GM12801 (cell line): ENCODE data around the gene EXOC3L1.

Experiments
- TF ChIP-seq, protein P1 (sequence below): IDR thresholded peaks from one replicate; pipeline ENCODE4 v1.5.1; 2011; ENCODE audit warnings: control low read depth; ENCODE audit not compliant: insufficient read length; ENCODE audit errors: extremely low read depth

The EXOC3L1 gene

GRCh38 chr16:67167588-67167987, 22.3 kb downstream of the EXOC3L1 start:
- TF ChIP-seq, protein P1, sequence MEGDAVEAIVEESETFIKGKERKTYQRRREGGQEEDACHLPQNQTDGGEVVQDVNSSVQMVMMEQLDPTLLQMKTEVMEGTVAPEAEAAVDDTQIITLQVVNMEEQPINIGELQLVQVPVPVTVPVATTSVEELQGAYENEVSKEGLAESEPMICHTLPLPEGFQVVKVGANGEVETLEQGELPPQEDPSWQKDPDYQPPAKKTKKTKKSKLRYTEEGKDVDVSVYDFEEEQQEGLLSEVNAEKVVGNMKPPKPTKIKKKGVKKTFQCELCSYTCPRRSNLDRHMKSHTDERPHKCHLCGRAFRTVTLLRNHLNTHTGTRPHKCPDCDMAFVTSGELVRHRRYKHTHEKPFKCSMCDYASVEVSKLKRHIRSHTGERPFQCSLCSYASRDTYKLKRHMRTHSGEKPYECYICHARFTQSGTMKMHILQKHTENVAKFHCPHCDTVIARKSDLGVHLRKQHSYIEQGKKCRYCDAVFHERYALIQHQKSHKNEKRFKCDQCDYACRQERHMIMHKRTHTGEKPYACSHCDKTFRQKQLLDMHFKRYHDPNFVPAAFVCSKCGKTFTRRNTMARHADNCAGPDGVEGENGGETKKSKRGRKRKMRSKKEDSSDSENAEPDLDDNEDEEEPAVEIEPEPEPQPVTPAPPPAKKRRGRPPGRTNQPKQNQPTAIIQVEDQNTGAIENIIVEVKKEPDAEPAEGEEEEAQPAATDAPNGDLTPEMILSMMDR = no peak

DNA sequence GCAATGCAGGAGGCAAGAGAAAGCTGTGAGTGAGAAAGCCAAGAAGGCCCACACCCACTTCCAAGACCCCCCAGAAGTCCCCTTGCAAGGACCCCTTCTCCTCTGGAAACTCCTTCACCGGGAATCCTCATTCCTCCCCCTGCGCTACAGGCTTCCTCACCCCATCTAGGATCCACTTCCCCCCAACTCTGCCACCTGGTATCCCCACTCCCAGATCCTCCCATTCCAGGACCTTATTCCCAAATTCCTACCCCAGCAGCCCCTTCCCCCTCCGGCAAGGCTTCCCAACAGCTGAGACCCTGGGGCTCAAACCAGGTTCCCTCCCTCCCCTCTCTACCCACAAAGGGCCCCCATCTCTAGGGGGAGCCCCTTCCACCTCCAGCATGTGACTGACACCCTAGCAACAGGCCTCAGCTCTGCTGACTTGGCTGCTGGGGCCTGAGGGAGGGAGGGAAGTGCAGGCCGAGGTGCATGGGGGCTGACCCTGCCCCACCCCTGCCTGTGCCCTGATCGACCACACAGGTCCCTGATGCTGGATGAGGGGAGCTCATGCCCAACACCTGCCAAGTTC, 23.3 kb downstream of the EXOC3L1 start:
- TF ChIP-seq, protein P1 = no peak

DNA sequence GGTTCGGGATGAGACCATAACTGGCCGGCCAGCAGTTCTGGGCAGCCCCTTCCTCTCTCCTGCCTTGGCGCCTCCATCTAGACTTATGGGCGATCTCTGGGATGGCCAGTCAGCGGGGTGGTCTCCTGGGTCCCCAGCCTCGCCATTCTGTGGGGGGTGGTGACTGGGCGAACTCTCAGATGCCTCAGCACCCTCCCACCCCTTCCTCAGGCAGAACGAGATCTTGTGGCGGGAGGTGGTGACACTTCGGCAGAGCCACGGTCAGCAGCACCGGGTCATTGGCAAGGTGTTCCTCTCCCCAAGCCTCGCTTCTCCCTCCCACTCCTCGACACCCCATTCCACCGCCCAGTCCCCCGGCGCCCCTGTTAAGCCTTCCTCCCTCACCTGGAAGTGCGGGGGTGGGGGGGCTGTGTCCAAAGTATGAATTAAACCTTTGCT, 23.8 kb downstream of the EXOC3L1 start:
- TF ChIP-seq, protein P1 = no peak

DNA sequence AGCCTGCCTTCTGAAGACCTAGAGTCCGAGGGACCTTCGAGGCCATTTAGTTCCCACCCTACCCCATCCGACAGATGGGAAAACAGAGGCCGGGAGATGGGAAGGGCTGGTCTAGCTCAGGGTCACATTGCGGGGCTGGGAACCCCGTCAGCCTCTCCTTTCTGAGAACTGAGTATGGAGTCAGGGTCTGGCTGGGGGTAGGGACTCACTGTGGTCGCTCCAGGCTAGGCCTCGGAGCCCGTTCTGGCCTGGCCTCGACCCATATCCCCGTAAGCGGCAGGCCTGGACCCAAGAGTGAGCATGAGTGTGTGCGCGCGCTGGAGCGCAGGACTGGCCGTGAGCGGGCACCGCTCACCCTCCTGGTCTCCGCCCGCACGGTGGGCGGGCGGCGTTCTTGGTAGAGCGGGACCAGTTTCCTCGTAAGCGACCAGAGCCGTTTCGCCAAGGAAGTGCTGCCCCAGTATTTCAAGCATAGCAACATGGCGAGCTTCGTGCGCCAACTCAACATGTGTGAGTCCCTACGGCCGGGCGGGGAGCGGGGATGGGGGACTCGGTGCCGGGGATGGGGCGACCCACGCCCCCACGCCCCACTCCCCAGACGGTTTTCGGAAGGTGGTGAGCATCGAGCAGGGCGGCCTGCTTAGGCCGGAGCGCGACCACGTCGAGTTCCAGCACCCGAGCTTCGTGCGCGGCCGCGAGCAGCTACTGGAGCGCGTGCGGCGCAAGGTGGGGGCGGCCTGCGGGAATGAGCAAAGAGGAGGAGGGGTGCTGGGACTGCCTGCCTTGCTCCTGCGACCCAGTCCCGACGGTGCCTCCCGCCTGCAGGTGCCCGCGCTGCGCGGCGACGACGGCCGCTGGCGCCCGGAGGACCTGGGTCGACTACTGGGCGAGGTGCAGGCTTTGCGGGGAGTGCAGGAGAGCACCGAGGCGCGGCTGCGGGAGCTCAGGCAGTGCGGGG, 24.5 kb downstream of the EXOC3L1 start:
- TF ChIP-seq, protein P1 = no peak

DNA sequence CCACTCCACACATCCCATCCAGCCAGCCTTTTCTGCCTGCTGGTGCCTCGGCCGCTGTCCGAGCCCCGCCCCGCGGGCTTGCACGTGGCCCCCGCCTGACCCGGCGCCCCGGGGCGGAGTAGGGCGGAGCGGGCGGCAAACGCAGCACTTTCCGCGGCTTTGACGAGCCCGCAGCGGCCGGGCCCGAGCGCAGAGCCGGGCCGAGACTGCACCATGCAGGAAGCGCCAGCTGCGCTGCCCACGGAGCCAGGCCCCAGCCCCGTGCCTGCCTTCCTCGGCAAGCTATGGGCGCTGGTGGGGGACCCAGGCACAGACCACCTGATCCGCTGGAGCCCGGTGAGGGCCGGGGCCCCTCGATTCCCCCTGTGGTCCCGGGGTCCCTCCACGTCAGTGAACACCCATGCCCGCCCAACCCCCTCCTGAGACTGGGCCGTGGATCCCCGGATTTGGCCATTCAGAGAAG, 25.3 kb downstream of the EXOC3L1 start, which contains the start of gene HSF4:
HSF4 (plus strand) TSS at position 147 of the 463 bp plus-strand sequence; CDS start at position 214, 67 bp downstream.
- TF ChIP-seq, protein P1 = no peak

DNA sequence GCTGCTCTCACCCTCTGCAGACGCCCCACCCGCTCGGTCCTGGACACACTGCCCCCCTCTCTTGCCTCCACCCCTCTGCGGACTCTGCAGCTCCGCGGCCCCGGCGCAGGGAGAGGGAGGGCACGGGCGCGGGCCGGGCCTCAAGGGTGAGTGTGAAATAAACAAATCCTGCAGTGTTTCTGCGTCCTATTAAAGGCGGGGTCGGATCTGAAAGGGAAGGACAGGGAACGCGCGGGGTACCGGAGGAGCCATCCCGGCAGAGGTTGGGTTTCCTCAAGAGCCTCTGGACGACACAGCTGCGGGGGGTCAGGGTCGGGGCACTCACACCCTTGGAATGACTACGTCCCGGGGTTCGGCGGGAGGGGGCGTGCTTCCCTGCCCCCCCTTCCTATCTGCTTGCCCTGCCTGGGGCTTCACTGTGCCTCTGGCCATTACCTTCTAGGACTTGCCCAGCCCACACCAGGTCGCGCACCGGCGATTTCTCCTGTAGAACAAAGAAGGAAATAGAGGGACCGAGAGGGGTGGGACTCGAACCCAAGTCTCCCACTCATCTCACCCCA, 25.9 kb downstream of the EXOC3L1 start:
- TF ChIP-seq, protein P1 = no peak

GRCh38 chr16:67163164-67163998, 26.6 kb downstream of the EXOC3L1 start:
- TF ChIP-seq, protein P1 = no peak
